ENCODE results near the gene ANKRD36B.
"Not testable (repeated sequence)": the region's sequence is repeated elsewhere in the genome, so short reads cannot be mapped to it uniquely, and the experiment has no call there.

Gene ANKRD36B

GRCh38 chr2:97548536-97548935 lies 41.1 kb downstream of the ANKRD36B start:
- DNase-seq = not testable (repeated sequence)

DNA sequence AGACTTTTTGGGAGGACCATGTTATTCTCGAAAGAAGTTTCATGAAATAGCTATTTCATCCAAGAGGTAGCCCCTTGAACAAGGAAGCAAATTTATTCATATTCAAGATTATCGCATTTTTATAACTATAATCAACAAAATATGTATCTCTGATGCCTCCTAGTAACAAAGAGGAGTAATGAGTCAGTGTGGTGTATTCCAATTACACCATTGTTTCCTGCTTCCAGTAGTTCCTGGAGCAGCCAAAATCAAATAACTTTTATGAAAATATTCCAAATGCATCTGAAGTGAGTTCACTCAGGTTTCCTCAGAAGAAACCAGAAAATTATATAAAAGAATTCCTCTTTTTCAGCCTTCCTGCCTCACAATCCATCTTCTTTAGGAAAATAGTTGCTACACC lies 43.0 kb downstream of the ANKRD36B start:
- DNase-seq = no peak

DNA sequence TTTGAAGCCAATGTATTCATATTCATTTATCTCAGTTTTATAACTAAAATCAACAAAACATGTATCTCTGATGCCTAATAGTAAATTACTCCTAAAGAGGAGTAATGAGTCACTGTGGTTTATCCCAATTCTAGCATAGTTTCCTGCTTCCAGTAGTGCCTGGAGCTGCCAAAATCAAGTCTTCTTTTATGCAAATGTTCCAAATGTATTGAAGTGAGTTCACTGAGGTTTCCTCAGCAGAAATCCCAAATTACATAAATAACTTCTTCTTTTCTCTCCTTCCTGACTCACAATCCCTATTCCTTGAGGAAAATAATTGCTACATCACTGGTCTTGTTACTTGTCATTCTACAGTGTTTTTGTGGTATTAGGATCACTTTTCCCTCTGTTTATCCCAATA lies 44.8 kb downstream of the ANKRD36B start:
- not testable (repeated sequence) for DNase-seq

- not testable (repeated sequence) for DNase-seq
Observed at GRCh38 chr2:97525904-97526303, 63.8 kb downstream of the ANKRD36B start.

DNA sequence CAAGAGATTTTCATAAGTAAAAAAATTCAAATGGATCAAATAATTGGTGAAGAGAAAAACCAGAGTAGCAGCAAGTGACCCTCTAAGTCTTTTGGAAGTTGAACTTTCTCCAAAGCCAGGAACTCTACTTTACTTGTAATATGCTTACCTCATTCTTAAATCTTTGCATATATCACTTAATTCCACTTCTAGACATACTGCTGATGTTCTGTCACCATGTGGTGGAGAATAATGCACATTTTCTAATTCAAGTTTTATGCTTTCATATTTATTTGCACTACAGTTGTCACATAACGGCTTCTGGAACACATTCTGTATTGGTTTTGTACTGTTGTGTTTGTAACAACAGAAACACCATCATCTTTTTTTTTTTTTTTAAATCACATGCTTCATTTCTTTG lies 65.9 kb downstream of the ANKRD36B start:
- not testable (repeated sequence) for DNase-seq

- DNase-seq = not testable (repeated sequence)
Observed at GRCh38 chr2:97522916-97523555, 66.6 kb downstream of the ANKRD36B start.

DNA sequence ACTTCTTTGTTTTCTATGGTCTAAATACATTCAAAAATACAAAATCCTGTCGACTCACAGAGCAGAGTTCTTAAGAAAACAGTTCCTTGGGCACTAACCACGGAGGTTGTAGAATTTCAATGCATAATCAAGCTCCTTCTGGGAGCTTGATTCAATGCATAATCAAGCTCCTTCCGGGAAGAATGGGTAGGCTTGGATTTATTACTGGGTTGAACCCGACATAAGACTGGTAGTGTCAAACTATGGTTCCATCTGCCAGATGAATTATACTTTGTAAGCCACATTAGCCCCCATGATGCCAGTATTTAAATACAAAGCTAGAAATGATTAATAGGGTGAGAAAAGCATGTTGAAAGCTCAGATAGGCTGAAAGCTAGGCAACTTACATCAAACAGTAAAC lies 94.0 kb downstream of the ANKRD36B start:
- not testable (repeated sequence) for DNase-seq

GRCh38 chr2:97490141-97490540 lies 99.5 kb downstream of the ANKRD36B start:
- DNase-seq = not testable (repeated sequence)

Measured in NCI-H69 (cell line).